Activated CD8-positive, alpha-beta memory T cell treated with anti-CD3 and anti-CD28 coated beads for 24 hours (primary cell): ENCODE data around the gene CHKA.

Experiments
- DNase-seq: peaks from one replicate; pipeline ENCODE4 v3.0.0-alpha.2; 2020

CHKA gene

GRCh38 chr11:68028802-68029545 is 92.2 kb downstream of the CHKA start:
- no peak for DNase-seq

- DNase-seq = no peak
Measured at GRCh38 chr11:68027667-68028066, 93.5 kb downstream of the CHKA start.

GRCh38 chr11:68026391-68027105 is 94.6 kb downstream of the CHKA start:
- DNase-seq = no peak

GRCh38 chr11:68025047-68025446 is 96.1 kb downstream of the CHKA start:
- no peak for DNase-seq

- DNase-seq = no peak
Measured at GRCh38 chr11:68024508-68024907, 96.7 kb downstream of the CHKA start.

GRCh38 chr11:68022531-68022930 is 98.7 kb downstream of the CHKA start:
- DNase-seq = no peak

- no peak for DNase-seq
Measured at GRCh38 chr11:68021167-68021787, 99.9 kb downstream of the CHKA start.

GRCh38 chr11:68020575-68020974 is 100.6 kb downstream of the CHKA start:
- DNase-seq = no peak

GRCh38 chr11:68019486-68019885 is 101.7 kb downstream of the CHKA start:
- no peak for DNase-seq

GRCh38 chr11:68018730-68019190 is 102.4 kb downstream of the CHKA start:
- DNase-seq = no peak

GRCh38 chr11:68017980-68018729 is 103.0 kb downstream of the CHKA start:
- DNase-seq = no peak

GRCh38 chr11:68016904-68017817 is 104.0 kb downstream of the CHKA start:
- no peak for DNase-seq

GRCh38 chr11:68016161-68016903 is 104.9 kb downstream of the CHKA start:
- DNase-seq = no peak

- no peak for DNase-seq
Measured at GRCh38 chr11:68015467-68015866, 105.7 kb downstream of the CHKA start.

- DNase-seq = no peak
Measured at GRCh38 chr11:68014947-68015447, 106.2 kb downstream of the CHKA start.

GRCh38 chr11:68014157-68014946 is 106.8 kb downstream of the CHKA start:
- DNase-seq = no peak

GRCh38 chr11:68013611-68014156 is 107.5 kb downstream of the CHKA start:
- no peak for DNase-seq

- no peak for DNase-seq
Measured at GRCh38 chr11:68012843-68013610, 108.2 kb downstream of the CHKA start.
